ENCODE results near the gene LRP1. TPM values are rescaled to one million over a fixed set of nuclear protein-coding genes. Genes with fewer than 3 reads are reported as not detected.

LRP1 gene
- total RNA-seq, 1 donor from 2014 or later: 253 TPM

GRCh38 chr12:57208631-57209282 lies 80.5 kb downstream of the LRP1 start:
- no peak overlapping the region for H3K4me3 Mint-ChIP-seq
- H3K9me3 Mint-ChIP-seq: no peaks in the 10 kb centered on the region
- H3K27me3 Mint-ChIP-seq (ENCODE audit: low read depth): peaks cover under 1% of the 10 kb centered on the region
- peaks cover 9% of the 10 kb centered on the region for H3K4me1 Mint-ChIP-seq
- H3K27ac Mint-ChIP-seq: no peak overlapping the region
- no peak for TF ChIP-seq CTCF (IDR thresholded peaks at IDR 0.05; ENCODE audit: unreplicated experiment)
- peaks cover 18% of the 10 kb centered on the region for H3K36me3 Mint-ChIP-seq
- no peak for DNase-seq (ENCODE audit: low spot score in 2 of 2, unreplicated experiment in 2 of 2)

DNA sequence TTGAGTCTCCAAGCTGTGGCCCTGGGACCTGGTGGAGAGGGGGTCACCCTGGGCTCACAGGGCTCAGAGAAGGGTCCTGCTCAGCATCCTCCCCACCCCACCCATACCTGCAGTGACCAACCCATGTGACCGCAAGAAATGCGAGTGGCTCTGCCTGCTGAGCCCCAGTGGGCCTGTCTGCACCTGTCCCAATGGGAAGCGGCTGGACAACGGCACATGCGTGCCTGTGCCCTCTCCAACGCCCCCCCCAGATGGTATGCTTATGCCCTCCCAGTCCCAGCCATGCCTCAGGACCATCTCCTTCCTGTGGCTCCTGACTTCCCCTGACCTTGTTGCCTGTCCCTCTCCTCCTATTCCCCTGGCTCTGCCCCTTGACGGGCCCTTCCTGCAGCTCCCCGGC lies 81.6 kb downstream of the LRP1 start:
- Mint-ChIP-seq H3K36me3 (peaks cover 13% of the 10 kb centered on the region), H3K27ac (no peak overlapping the region), H3K4me1 (peaks cover 20% of the 10 kb centered on the region), H3K9me3 (no peaks in the 10 kb centered on the region), H3K4me3 (no peak overlapping the region), H3K27me3 (ENCODE audit: low read depth) (peaks cover 12% of the 10 kb centered on the region)
- TF ChIP-seq CTCF (IDR thresholded peaks at IDR 0.05; ENCODE audit: unreplicated experiment): no peak
- no peak for DNase-seq (ENCODE audit: low spot score in 2 of 2, unreplicated experiment in 2 of 2)

GRCh38 chr12:57210461-57210860 lies 82.2 kb downstream of the LRP1 start:
- peaks cover 18% of the 10 kb centered on the region for H3K27me3 Mint-ChIP-seq (ENCODE audit: low read depth)

DNA sequence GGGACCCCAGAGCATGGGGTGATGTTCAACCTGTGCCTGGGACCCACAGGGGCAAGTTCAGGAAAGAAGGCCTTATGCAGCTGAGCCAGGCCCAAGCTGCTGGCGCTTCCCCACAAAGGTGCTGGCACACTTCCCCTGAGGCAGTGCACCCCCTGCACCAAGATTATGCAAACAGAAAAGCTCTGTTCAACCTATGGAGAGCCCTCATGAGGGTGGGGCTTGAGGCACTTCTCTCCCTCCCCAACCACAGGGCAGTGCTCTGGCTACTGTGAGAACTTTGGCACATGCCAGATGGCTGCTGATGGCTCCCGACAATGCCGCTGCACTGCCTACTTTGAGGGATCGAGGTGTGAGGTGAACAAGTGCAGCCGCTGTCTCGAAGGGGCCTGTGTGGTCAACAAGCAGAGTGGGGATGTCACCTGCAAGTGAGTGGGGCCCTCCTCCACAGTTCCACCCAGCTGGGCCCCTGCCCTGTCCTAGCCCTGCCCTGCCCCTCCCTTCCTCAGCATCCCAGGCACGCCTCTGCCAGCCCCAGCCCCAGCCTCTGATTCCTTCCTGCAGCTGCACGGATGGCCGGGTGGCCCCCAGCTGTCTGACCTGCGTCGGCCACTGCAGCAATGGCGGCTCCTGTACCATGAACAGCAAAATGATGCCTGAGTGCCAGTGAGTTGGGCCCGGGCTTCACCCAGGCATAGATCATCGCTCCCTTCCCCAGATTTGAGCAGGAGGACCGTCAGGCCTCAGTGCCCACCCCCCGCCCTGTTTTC lies 82.8 kb downstream of the LRP1 start:
- Mint-ChIP-seq H3K27ac (peak overlapping the region; percentile 12), H3K4me3 (no peak overlapping the region), H3K4me1 (peaks cover 29% of the 10 kb centered on the region), H3K36me3 (peaks cover 13% of the 10 kb centered on the region), H3K27me3 (ENCODE audit: low read depth) (peaks cover 24% of the 10 kb centered on the region), H3K9me3 (no peaks in the 10 kb centered on the region)
- no peak for TF ChIP-seq CTCF (IDR thresholded peaks at IDR 0.05; ENCODE audit: unreplicated experiment)
- no peak for DNase-seq (ENCODE audit: low spot score in 2 of 2, unreplicated experiment in 2 of 2)

More at GRCh38 chr12:57210461-57210860, 82.2 kb downstream of the LRP1 start:
- DNase-seq (ENCODE audit: low spot score in 2 of 2, unreplicated experiment in 2 of 2): no peak
- Mint-ChIP-seq H3K27ac (peak overlapping the region; percentile 12), H3K4me3 (no peak overlapping the region), H3K4me1 (peaks cover 24% of the 10 kb centered on the region), H3K9me3 (no peaks in the 10 kb centered on the region), H3K36me3 (peaks cover 13% of the 10 kb centered on the region)
- no peak for TF ChIP-seq CTCF (IDR thresholded peaks at IDR 0.05; ENCODE audit: unreplicated experiment)

GRCh38 chr12:57211791-57212700 lies 83.8 kb downstream of the LRP1 start:
- DNase-seq (ENCODE audit: low spot score in 2 of 2, unreplicated experiment in 2 of 2): no peak
- TF ChIP-seq CTCF (IDR thresholded peaks at IDR 0.05; ENCODE audit: unreplicated experiment): no peak
- no peaks in the 10 kb centered on the region for H3K9me3 Mint-ChIP-seq
- H3K27ac Mint-ChIP-seq: no peak overlapping the region
- peaks cover 27% of the 10 kb centered on the region for H3K27me3 Mint-ChIP-seq (ENCODE audit: low read depth)
- H3K36me3 Mint-ChIP-seq: peaks cover 13% of the 10 kb centered on the region
- peaks cover 29% of the 10 kb centered on the region for H3K4me1 Mint-ChIP-seq
- no peak overlapping the region for H3K4me3 Mint-ChIP-seq
